Measurements from ENCODE around the gene KIF26B. TPM values are rescaled to one million over a fixed set of nuclear protein-coding genes. Genes with fewer than 3 reads are reported as not detected.

KIF26B gene
- total and polyA plus RNA-seq, 10 of the 15 experiments (the other 5 are each of a cell fraction or from before 2014, with no cell fraction given): 0.35 to 11.6 (median 2.2) TPM

DNA sequence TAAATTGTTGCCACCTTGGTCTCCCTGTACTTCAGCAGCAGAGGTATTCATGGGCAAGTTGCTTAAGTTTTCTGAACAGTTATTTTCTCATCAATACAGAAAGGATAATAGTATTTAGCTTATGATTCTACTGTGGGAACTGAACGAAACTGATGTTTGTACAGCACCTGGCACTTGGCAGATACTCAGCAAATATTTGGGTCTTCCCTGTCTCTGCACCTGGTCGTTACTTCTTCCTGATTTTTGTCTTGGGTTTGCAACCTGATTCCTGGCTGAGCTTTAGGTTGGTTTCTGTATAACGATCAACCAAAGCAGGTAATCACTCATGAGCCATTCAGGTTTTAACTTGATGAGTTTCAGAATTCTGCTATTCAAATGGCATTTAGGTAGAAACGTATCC lies 490.6 kb downstream of the KIF26B start:
- no peaks in the 10 kb centered on the region for H3K27me3 ChIP-seq (replicated peaks in 1 of 2; ENCODE audit: control insufficient read depth in 2 of 2, insufficient read depth in 2 of 2, low read length in 1 of 2)
- FAIRE-seq (no peak), ATAC-seq (peak; percentile 6), DNase-seq (ENCODE audit: low read depth, low spot score) (peak; percentile 26)
- peaks cover 21% of the 10 kb centered on the region for H3K4me1 ChIP-seq (ENCODE audit: control insufficient read depth, insufficient read depth, low read length)
- peaks cover 14% of the 10 kb centered on the region for H3K79me2 ChIP-seq (ENCODE audit: control insufficient read depth, insufficient read depth, low read length)
- ChIA-PET RAD21 (ENCODE audit: unreplicated experiment) (interaction anchor here (0.6 to 2.3 kb wide), 10 partner anchors 12 to 718 kb away, joined by 3 to 9 read pairs (median 4); no protein-coding TSS in a partner anchor), SMC1A (ENCODE audit: uncharacterized antibody, unreplicated experiment) (interaction anchor here (0.5 to 3.0 kb wide), 21 partner anchors 8 to 358 kb away, joined by 3 to 13 read pairs (median 4); no protein-coding TSS in a partner anchor), CTCF (interaction anchor here (0.7 to 3.7 kb wide), 6 partner anchors 9 to 494 kb away, joined by 3 to 9 read pairs (median 4); no protein-coding TSS in a partner anchor), POLR2A (interaction anchor here (0.8 to 1.5 kb wide), 6 partner anchors 9 to 165 kb away, joined by 3 to 4 read pairs (median 3); no protein-coding TSS in a partner anchor)
- no peaks in the 10 kb centered on the region for H3K36me3 ChIP-seq (ENCODE audit: control insufficient read depth in 2 of 2, insufficient read depth in 2 of 2, low read length in 1 of 2)
- WGBS (ENCODE audit: insufficient coverage, insufficient replicate concordance, low lambda C conversion rate, missing lambda C conversion rate): under 1% methylated on average over 4 of the region's 4 CpGs
- H3K9ac ChIP-seq (ENCODE audit: control insufficient read depth, insufficient read depth, low read length): peak overlapping the region; percentile 7; the same call in 1 of the 2 replicates
- intact Hi-C loops (cut with micrococcal nuclease; ENCODE audit: unreplicated experiment): loop anchor here (5.0 to 10.0 kb wide), 4 partner anchors 252 to 689 kb away; no protein-coding TSS in a partner anchor
- peak overlapping the region; percentile 61 for H3K4me2 ChIP-seq (ENCODE audit: control insufficient read depth, insufficient read depth)
- peak overlapping the region; percentile 84 for H3K27ac ChIP-seq (ENCODE audit: control insufficient read depth, insufficient read depth)
- peak overlapping the region; percentile 52; the same call in 1 of the 2 replicates for H2AFZ ChIP-seq (ENCODE audit: control insufficient read depth, low read depth, low read length)
- H4K20me1 ChIP-seq (ENCODE audit: control insufficient read depth, insufficient read depth): no peaks in the 10 kb centered on the region
- no TSS peak for BruUV-seq (replicated peaks)
- TF ChIP-seq CEBPB (IDR thresholded peaks at IDR 0.05; ENCODE audit: borderline replicate concordance in 1 of 2, low read depth in 2 of 2, low read length in 2 of 2): 0 out of 4 replicates have a peak, but pooled peaks of 1 of the 2 experiments have one; percentile 27
- 0 out of 2 replicates have a peak, but pooled peaks have one; percentile 10 for TF ChIP-seq PML (IDR thresholded peaks at IDR 0.05; ENCODE audit: low read length)
- TF ChIP-seq FOS (IDR thresholded peaks at IDR 0.05; ENCODE audit: borderline replicate concordance, extremely low read depth, insufficient read length): no peak
- TF ChIP-seq TCF12 (IDR thresholded peaks at IDR 0.05; ENCODE audit: low read depth, low read length): 0 out of 2 replicates have a peak, but pooled peaks have one; percentile 18
- TF ChIP-seq CHD4 (IDR thresholded peaks at IDR 0.05): no peak
- TF ChIP-seq PBX3 (IDR thresholded peaks at IDR 0.05; ENCODE audit: insufficient replicate concordance, low read depth, low read length): no peak
- peak overlapping the region; percentile 61 for H3K4me3 ChIP-seq
- in situ Hi-C loops (cut with MboI): no loop called here
- peaks cover 9% of the 10 kb centered on the region for H3K9me3 ChIP-seq (replicated peaks; ENCODE audit: control insufficient read depth, insufficient read depth, low read length)
